H7 (cell line): ENCODE measurements around the gene PNPLA2. TPM values are rescaled to one million over a fixed set of nuclear protein-coding genes. Genes with fewer than 3 reads are reported as not detected.

Experiments used
- DNase-seq: peaks from one replicate; pipeline ENCODE4 v3.0.0; 2012
- H3K27me3 ChIP-seq: 2 replicates; pipeline ENCODE4 v1.6.0; 2011; ENCODE audit warnings: mild to moderate bottlenecking, low read length; ENCODE audit not compliant: control insufficient read depth, insufficient read depth
- H3K36me3 ChIP-seq: replicated peaks from 2 replicates; pipeline ENCODE4 v1.5.1; 2011; ENCODE audit warnings: low read length; ENCODE audit not compliant: control insufficient read depth, insufficient read depth
- H3K4me3 ChIP-seq: 2 replicates; pipeline ENCODE4 v1.5.1; 2011; ENCODE audit warnings: low read depth, mild to moderate bottlenecking, control low read depth, low read length, moderate library complexity; ENCODE audit not compliant: insufficient read depth
- total RNA-seq: library from RNA; depleted of rRNA; stranded (reverse); fragments of >200 nt; shearing (Covaris generic); gene quantifications from 2 replicates; pipeline ENCODE4 v1.2.3, GENCODE V29; 2014

PNPLA2 gene
- total RNA-seq, 1 experiment from 2014 or later: 15.7 TPM

DNA sequence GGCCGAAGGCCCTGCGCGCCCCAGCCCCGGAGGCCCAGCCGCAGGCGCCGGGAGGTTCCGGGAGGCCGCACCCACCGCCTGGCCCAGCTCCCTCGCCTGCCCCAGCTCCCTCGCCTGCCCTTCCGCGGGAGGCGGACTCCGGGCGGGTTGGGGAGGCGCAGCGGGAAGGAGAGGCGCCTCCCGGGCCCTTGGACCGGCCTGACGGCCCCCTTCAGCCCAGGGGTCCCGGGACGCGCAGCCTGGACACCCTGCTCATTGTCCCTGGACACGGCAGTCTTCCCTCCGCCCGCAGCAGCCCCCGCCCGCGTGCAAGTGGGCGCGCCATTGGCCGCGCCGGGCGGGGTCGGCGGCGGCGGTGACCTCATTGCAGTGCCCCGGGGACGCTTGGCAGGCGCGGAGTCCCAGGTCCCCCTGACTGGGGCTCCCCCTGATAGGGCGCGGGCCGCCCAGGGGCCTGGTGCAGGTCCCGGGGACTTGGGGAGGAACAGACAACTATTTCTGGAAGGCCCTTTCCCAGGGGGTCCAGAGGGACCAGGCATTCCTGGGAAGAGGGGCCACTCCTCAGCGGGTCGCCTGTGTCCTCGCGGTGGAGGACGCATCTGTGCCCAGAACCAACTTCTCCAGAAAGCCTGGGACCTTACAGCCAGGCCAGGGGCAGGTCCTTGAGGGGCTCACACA lies 14.5 kb downstream of the PNPLA2 start:
- Histone ChIP-seq H3K27me3 (peaks cover 38% of the 10 kb centered on the region), H3K36me3 (peaks cover 3% of the 10 kb centered on the region), H3K4me3 (peak overlapping the region; percentile 74)
- DNase-seq: peak; percentile 85

DNA sequence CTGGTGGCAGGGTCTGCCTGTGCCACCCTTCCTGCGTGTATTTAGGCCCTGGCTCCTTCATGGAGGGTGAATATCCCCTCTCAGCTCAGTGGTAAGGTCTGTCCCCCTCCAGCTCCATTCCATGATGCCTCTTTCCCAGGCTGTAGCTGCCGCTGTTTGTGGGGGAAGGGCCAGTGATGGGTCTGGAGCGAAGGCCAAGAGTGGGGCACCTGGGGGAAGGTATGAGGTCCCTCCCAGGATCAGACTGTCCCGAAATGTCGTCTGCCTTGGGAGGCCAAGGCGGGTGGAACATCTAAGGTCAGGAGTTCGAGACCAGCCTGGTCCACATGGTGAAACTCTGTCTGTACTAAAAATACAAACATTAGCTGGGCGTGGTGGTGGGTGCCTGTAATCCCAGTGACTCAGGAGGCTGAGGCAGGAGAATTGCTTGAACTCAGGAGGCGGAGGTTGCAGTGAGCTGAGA lies 15.2 kb downstream of the PNPLA2 start:
- peaks cover 32% of the 10 kb centered on the region for H3K27me3 ChIP-seq
- H3K4me3 ChIP-seq: peak overlapping the region; percentile 74
- H3K36me3 ChIP-seq: peaks cover 4% of the 10 kb centered on the region
- DNase-seq: no peak

DNA sequence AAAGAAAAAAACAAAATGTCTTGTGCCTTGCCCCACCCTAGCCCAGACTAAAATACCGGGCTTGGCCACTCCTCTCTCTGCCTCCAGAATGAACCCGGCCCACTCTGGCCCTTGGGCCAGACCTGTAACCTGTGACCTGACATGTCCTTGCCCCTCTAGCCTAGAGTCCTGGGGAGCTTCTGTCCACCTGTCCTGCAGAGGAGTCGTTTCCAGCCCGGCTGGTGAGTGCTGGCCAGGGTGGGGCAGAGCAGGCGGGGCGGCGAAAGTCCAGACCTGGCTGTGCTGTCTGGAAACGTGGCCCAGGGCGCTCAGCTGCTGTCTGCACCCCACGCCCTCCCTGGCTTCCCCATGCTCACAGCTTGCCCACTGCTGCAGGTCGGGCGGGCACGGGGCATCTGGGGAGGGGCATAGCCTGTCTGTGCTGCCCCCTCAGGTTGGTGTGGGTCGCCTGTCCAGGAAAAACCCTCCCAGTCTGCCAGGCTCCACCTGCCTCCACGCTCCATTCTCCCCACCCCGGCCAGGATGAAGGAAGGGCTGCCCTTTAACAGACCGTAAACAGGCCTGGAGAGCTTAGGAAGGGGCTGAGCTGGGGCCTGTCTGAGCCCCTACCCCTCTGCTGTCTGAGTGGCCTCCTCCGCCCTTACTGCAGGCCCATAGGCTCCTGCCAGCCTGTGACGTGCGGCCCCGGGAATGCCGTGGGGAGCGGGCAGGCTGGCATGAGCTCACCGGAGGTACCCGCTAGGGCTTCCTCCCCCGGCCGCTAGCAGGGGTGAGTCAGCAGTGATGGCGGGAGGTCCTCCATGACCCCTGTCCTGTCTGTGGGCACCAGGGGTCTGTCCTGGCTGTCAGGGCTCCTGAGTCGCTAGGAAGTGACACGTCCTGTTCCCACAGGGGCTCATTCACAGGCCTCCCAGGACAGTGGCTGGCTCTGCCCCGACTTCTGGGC lies 15.9 kb downstream of the PNPLA2 start:
- Histone ChIP-seq H3K36me3 (peaks cover 8% of the 10 kb centered on the region), H3K4me3 (no peak overlapping the region), H3K27me3 (peaks cover 25% of the 10 kb centered on the region)
- DNase-seq: no peak

DNA sequence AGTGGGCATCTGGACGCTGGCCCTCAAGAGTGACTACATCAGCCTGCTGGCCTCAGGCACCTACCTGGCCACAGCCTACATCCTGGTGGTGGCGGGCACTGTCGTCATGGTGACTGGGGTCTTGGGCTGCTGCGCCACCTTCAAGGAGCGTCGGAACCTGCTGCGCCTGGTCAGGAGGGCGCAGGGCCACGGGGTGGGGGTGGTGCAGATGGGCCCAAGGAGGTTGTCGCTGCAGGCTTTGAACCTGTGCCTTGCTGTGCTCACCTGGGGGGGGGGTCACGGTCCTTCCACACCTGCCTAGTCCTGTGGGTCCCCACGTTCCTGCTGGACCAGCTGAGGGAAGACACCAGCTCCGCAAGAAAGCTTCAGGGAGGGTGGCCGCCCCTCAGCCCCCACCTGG lies 17.6 kb downstream of the PNPLA2 start:
- Histone ChIP-seq H3K27me3 (peaks cover 12% of the 10 kb centered on the region), H3K4me3 (no peak overlapping the region), H3K36me3 (peaks cover 16% of the 10 kb centered on the region)
- DNase-seq: no peak

DNA sequence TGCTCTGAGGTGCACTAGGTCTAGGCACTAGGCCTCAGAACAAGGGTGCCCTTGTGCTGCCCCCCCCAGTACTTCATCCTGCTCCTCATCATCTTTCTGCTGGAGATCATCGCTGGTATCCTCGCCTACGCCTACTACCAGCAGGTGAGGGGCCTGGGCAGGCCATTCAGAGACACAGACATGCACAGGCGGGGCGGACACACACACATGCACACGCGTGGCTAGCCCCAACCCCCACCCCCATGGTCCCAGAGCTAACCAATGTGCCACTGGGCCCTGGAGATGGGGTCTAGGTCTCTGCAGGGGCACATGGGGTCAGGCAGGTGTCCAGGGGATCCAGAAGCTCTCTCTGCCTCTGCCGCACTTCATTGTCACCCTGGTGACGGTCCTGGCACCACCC lies 18.0 kb downstream of the PNPLA2 start:
- H3K4me3 ChIP-seq: no peak overlapping the region
- no peak for DNase-seq
- peaks cover 16% of the 10 kb centered on the region for H3K36me3 ChIP-seq
- H3K27me3 ChIP-seq: peaks cover 8% of the 10 kb centered on the region

DNA sequence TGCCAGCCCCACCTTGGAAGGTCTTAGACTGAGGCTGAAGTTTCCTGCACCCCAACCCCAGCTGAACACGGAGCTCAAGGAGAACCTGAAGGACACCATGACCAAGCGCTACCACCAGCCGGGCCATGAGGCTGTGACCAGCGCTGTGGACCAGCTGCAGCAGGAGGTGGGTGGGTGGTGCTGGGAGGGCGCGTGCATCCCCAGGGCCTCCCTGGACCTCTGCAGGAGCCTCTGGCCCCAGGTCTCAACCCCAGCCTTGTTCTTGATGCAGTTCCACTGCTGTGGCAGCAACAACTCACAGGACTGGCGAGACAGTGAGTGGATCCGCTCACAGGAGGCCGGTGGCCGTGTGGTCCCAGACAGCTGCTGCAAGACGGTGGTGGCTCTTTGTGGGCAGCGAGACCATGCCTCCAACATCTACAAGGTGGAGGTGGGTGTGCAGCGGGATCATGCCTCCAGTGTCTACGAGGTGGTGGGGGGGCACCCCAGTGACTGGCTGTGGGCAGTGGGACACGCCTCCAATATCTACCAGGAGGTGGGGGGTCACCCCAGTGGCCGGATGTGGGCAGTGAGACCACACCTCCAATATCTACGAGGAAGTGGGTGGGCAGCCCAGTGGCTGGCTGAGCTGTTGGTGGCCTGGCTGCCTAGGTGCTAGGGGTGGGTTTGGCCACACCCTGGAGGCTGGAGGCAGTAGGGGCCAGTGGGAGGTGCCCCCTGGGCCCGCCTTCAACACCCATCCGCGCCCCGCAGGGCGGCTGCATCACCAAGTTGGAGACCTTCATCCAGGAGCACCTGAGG lies 18.7 kb downstream of the PNPLA2 start:
- H3K4me3 ChIP-seq: no peak overlapping the region
- DNase-seq: no peak
- peaks cover 1% of the 10 kb centered on the region; the same call in 1 of the 2 replicates for H3K27me3 ChIP-seq
- peaks cover 16% of the 10 kb centered on the region for H3K36me3 ChIP-seq

DNA sequence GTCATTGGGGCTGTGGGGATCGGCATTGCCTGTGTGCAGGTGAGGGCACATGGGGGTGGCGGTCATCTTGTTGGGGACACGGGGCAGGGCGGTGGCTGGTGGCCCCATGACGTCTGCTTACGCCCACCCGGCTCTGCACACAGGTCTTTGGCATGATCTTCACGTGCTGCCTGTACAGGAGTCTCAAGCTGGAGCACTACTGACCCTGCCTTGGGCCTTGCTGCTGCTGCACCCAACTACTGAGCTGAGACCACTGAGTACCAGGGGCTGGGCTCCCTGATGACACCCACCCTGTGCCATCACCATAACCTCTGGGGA lies 19.2 kb downstream of the PNPLA2 start:
- peaks cover 16% of the 10 kb centered on the region for H3K36me3 ChIP-seq
- H3K4me3 ChIP-seq: no peak overlapping the region
- DNase-seq: no peak
- H3K27me3 ChIP-seq: no peaks in the 10 kb centered on the region

DNA sequence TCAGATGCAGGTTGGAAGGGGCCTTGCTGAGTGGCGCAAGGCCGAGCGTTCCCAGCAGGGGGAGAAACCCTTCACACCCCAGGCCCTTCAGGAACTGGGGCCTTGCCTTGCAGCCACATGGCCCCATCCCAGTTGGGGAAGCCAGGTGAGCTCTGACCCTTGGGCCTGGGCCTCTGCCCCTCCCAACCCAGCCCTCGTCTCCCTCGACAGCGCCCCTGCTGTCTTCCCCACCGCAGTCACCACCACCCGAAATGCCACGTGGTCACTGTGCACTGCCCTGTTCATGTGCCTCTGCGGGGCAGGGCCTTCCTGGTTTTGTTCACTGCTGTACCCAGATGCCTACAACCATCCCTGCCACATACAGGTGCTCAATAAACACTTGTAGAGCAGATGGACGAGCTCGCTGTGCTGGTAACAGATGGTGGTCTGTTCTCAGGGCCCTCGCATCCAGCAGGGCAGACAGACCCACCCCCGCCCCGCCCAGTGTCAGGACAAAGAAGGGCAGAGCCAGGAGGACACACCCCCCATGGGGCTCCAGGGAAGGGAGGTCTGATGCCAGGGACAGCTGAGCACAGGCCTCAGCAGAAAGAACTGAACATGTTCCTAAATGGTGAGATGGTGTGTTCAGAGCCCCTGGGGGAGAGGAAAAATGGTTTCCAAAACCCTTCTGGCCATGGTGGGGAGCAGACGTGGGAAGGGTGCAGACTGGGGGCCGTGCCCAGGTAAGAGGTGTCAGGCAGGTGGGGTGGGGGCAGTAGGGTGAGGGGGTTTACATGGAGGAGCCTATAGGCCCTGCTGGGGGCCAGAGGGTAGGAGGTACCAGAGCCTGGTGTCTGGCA lies 19.9 kb downstream of the PNPLA2 start:
- no peak overlapping the region for H3K4me3 ChIP-seq
- H3K27me3 ChIP-seq: no peaks in the 10 kb centered on the region
- peak; percentile 90 for DNase-seq
- peaks cover 16% of the 10 kb centered on the region for H3K36me3 ChIP-seq

DNA sequence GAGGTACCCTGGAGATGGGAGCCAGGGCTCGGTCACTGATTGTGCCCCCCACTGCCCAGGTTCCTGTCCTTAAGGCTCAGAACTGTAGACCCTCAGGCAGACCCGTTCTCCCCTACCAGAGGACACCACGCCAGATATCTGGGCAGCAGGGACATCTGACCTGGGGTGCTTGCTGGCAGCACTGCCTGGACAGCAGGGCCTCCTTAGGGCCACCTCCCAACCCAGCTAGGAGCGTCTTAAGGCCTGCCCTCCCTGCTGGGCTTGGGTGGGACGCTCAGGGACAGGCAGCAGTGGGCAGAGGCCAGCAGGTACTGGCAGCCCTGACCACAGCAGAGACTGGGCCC lies 20.5 kb downstream of the PNPLA2 start:
- Histone ChIP-seq H3K4me3 (no peak overlapping the region), H3K27me3 (no peaks in the 10 kb centered on the region), H3K36me3 (peaks cover 16% of the 10 kb centered on the region)
- DNase-seq: no peak

DNA sequence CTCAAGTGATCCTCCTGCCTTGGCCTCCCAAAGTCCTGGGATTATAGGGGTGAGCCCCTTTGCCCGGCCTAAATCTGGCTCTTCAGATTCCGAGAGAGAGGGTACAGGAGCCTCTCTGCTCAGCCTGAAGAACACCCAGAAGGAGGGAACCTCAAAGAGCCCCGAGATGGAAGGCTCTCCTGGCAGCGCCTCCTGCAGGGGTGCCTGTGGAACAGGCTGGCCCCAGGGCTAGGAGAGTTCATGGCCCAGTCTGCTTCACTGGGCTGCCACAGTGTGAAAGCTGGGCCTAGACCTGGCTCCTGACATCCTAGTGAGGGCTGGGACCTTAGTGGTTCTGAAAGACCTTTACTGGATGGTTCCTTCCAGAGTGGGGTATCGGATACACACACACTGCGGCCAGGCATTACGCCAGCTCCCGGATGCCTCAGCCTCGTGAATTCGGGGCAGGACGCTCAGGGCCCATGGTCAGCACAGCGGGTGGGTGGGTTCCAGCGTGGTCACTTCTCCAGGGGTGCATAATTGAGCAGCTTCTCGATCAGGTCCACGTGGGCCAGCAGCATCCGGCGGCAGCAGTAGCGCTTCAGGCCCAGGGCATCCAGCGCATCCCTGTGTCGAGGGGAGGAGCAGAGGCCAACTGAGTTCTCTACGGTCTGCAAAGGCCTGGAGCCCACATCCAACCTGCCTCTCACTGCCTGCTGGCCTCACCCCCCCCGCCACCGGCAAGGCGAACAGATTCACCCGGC lies 21.3 kb downstream of the PNPLA2 start:
- Histone ChIP-seq H3K4me3 (no peak overlapping the region), H3K27me3 (no peaks in the 10 kb centered on the region), H3K36me3 (peaks cover 16% of the 10 kb centered on the region)
- DNase-seq: peak; percentile 79

DNA sequence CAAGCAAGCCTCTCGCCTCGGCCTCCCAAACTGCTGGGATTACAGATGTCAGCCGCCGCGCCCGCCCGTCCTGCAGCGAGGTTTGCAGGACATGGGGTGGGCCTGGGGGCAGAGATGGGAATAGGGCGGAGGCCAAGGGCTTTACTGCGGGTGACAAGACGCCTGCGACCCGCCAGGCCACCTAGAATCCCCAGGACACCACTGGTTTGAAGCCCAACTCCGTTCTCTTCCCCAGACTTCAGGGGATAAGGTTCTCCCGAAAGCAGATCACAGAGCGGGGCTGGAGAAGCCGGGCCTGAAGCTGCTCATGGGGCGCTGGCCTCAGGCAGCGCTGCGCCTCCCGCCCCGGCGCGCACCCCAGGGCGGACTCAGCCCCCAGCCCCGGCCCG lies 23.3 kb downstream of the PNPLA2 start:
- DNase-seq: peak; percentile 75
- peak overlapping the region; percentile 70 for H3K4me3 ChIP-seq
- peaks cover 15% of the 10 kb centered on the region for H3K36me3 ChIP-seq
- no peaks in the 10 kb centered on the region for H3K27me3 ChIP-seq

DNA sequence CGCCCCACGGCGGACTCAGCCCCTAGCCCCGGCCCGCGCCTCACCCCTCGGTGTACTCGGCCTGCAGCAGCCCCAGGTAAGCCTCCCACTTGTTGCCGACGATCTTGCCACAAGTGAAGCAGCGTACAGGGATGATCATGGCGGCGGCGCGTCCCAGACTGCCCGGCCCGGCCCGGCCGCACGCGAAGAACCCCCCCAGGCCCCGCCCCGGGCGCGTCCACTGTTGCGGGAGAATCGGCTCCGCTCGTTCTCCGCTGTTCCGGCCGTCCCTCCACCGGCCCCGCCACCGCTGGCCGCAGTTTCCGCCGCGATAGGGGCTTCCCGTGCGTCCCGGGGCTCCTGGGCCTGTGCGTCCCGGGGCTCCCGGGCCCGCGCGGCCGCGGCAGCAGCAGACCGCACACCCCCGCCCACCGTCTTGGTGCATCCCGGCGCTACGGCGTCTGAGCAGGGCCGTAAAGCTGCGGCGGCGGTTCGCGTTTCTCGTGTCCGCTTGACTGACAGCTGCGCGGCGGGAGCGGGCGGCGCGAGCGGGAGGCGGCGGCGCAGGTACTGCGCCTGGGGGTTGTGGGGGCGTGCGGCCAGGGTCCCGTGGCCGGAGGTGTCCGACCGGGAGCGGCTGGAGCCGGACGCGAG lies 23.8 kb downstream of the PNPLA2 start, which contains the start of the genes POLR2L and TSPAN4:
TSS of gene POLR2L (minus strand) at position 160 of the 633 bp plus-strand sequence. CDS start at position 139, 21 bp downstream.
TSS of gene TSPAN4 (plus strand) at position 483 of the 633 bp plus-strand sequence. CDS start 7,453 bp downstream, outside the sequence.
- peak; percentile 98 for DNase-seq
- Histone ChIP-seq H3K36me3 (peaks cover 13% of the 10 kb centered on the region), H3K4me3 (peak within 1 kb of the TSS; percentile 70), H3K27me3 (no peaks in the 10 kb centered on the region)
